ENCODE measurements around the gene EDN2.
A peak's percentile ranks its signal among the peaks of the same experiment; 100 is the strongest.

EDN2 gene

DNA sequence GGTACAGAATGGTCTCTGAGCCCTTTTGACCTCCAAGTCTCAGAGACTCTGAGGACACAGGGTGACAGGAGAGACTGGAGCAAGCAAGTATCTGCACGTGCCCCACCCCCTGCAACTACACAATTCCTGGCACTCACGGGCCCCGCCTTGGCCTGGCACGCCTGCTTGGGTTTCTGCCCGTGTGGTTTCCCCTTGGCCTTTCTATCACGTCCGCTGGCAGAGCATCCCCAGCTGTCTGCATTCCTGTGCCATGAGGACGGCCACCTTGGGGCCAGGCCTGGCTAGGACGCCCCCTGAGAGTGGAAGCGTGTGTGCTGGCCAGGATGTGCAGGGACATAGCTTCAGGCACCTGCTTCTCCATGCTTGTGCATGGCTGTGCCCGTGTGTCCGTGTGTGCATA lies 14.3 kb upstream of the EDN2 start:
- peak; percentile 77 for DNase-seq (ENCODE audit: low spot score)

- no peak for DNase-seq (ENCODE audit: low spot score)
Observed at GRCh38 chr1:41498391-41498790, 13.9 kb upstream of the EDN2 start.

GRCh38 chr1:41497461-41498030 lies 13.1 kb upstream of the EDN2 start:
- no peak for DNase-seq (ENCODE audit: low spot score)

DNA sequence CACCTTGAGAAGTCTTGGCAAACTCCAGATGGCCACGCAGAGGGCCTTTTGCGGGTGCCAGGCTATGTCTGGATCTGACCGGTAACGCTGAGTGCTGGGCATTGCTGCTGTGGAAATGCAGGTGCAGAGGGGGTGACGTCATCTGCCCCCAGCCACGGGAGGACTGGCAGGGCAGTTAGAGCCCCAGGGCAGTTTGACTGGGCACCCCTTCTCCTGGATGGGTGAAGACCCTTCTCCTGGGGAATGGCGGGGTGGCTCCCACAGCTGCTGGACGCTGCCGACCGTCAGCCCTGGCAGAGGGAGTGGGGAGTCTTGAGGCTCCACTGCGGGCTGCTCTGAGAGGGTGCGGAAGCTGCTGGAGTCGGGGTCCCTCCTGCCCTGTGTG lies 12.6 kb upstream of the EDN2 start:
- no peak for DNase-seq (ENCODE audit: low spot score)

DNA sequence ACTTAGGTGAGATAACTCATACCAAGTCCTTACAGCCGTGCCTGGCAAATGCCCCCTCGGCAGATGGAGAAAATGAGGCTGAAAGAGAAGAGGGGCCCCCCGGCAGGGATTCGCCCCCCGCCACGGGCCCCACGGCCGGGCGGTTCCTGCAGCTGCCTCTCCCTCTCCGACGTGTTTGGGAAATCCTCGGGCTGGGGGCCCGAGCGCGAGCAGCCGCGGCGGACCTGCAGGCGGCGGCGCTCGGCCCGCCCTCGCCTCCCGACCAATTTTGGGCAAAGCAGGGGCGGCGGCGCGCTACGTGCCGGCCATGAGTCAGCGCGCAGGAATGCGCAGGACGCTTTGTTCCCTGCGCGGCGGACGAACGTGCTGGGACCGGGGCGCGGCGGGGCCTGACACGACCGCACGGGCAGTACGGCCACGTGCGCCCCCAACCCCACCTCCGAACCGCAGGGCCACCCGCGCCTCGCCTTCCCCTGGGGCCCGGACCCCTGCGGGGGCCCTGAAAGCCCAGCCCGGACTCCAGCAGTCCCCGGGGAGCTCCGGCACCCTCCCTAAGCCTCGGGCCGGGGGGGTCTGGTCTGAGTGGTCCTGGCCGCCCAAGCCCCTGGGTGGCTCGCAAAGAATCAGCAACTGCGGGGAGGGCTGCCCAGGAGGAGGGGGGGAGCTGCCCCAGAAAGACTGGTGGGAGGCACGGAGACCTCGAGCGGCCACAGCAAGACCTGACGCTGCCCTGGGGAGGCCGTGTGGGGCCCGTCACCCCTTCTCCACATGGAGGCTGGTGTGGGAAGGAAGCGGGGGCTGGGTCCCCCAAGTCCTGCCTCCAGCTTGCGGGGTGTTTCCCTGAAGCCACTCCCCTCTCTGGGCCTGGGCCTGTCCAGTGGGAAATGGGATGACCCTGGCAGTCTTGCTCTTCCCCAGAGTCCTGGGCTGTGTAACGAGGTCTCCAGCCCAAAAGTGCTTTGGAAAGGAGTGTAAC lies 11.9 kb upstream of the EDN2 start:
- peak; percentile 87 for DNase-seq (ENCODE audit: low spot score)

GRCh38 chr1:41495210-41495948 lies 10.9 kb upstream of the EDN2 start:
- DNase-seq (ENCODE audit: low spot score): no peak

GRCh38 chr1:41494351-41495209 lies 10.1 kb upstream of the EDN2 start:
- DNase-seq (ENCODE audit: low spot score): no peak

- DNase-seq (ENCODE audit: low spot score): no peak
Observed at GRCh38 chr1:41493626-41494350, 9.3 kb upstream of the EDN2 start.

GRCh38 chr1:41493117-41493536 lies 8.6 kb upstream of the EDN2 start:
- peak; percentile 77 for DNase-seq (ENCODE audit: low spot score)

DNA sequence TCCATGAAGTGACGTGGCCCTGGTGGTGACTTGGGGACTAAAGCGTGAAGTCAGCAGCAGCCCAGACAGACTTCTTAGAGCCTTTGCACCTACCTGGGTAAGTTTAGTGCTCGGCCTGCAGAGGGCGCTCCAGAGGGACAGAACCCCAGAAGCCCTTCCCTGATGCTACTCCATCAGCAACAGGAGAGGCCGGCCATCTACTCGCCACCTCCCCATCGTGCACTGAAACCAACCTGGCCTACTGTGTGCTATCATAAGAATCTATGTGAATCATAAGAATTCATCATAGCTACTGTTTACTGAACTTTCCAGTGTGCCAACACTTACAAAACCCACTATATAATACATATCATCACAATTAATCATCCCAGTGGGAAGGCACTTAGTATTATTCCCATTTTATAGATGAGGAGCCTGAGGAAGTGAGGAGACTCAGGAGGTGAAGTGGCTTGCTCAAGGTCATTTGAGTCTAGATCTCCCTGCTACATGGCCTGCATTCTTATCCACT lies 7.9 kb upstream of the EDN2 start:
- DNase-seq (ENCODE audit: low spot score): no peak

DNA sequence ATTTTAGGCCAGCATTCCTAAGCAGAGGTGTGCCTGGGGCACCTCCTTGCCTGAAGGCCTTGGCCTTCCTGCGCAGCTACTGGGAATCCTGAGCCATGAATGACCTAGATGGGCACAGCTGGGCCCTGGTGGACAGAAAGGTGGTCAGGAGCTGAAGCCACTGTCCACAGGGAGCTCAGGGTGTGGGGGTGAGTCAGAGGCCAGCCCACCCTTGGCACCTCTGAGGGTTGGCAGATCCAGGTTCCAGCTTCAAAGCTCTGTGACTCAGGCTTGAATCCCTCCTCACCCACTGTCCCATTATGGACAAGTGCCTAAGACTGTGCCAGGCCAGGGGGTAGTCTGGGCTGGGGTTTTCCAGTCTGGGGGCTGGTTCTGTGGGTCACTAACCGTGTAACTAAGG lies 6.4 kb upstream of the EDN2 start:
- DNase-seq (ENCODE audit: low spot score): no peak

DNA sequence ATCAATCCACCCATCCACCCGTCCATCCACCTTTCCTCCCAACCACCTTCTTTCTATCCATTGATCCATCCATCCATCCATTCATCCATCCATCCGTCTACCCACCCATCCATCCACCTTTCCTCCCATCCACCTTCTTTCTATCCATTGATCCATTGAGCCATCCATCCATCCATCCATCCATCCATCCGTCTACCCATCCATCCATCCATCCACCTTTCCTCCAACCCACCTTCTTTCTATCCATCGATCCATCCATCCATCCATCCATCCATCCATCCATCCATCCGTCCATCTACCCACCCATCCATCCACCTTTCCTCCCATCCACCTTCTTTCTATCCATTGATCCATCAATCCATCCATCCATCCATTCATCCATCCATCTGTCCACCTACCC lies 5.1 kb upstream of the EDN2 start:
- DNase-seq (ENCODE audit: low spot score): no peak

GRCh38 chr1:41488040-41488951 lies 3.8 kb upstream of the EDN2 start:
- DNase-seq (ENCODE audit: low spot score): no peak

DNA sequence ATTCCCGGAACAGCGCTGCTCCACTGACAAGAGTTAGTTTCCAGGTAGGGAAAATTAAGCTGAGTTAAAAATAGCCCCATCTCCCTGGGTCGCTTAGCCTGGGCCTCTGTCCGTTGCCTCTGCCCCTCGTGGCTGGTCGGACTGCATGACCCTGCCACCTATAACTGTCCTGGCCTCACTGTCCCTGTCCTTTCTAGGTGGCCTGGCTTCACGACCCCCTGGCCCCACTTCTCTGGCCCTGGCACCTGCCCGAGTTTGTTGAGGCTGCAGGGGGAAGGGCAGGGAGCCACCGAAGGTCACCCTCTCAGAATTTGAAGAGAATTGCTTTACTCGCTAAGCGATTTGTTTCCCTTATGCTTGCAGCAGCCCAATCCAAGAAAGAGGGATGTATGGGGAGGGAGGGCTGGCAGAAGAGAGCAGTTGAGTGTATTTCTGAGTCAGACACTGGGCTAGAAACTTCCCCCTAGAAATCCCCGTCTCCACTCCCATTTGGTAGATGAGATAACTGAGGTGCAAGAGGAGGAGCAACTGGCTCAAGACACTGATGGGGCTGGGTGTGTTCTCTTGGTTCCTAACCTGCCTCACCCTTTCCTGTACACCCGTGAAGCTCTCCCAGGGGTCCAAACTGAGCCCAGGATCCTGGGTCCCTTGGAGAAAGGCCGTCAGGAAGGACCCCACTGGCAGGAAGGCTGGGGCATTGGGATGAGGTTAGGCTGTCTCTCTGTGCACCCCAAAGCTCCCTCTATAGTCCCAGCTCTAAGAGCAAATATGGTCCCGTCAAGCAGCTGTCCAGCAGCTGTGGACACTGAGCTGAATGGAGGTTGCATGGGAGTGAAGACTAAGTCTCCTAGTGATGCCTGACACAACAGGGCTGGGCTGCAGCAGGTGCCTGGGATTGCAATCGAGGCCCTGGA lies 2.9 kb upstream of the EDN2 start:
- DNase-seq (ENCODE audit: low spot score): no peak

- no peak for DNase-seq (ENCODE audit: low spot score)
Observed at GRCh38 chr1:41486371-41487125, 2.1 kb upstream of the EDN2 start.

DNA sequence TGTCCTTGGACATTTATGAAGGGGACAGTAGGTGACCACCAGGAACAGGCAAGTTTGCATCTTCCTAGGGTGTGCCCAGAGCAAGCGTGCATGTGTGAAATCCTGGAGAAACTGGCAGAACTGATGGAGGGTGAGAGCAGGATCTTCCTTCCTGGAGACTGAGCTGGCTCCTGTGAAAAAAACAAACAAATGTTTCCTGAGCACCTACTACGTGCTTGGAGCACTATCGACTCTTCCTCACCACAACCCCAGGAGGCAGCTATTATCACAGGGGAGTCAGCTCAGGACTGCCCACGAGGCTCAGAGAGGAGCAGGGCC lies 1.5 kb upstream of the EDN2 start:
- no peak for DNase-seq (ENCODE audit: low spot score)

GRCh38 chr1:41485605-41486004 lies 1.1 kb upstream of the EDN2 start:
- DNase-seq (ENCODE audit: low spot score): peak; percentile 66

GRCh38 chr1:41483960-41484401 lies 502 bp downstream of the EDN2 start:
- DNase-seq (ENCODE audit: low spot score): no peak
